ENCODE results near the gene TDRD3.

- no peak for TF ChIP-seq CTCF (IDR thresholded peaks at IDR 0.05)
- TF ChIP-seq REST (IDR thresholded peaks at IDR 0.05; ENCODE audit: insufficient read depth in 1 of 2, low read depth in 2 of 2, low read length in 1 of 2) = no peak
- no peak for TF ChIP-seq POLR2AphosphoS5 (IDR thresholded peaks at IDR 0.05; ENCODE audit: low read depth, low read length)
Measured at GRCh38 chr13:60571571-60571970, 174.6 kb downstream of the TDRD3 start.

Measured in Panc1 (cell line).